ENCODE results near the gene BCL2L1.
"Not testable (repeated sequence)": the region's sequence is repeated elsewhere in the genome, so short reads cannot be mapped to it uniquely, and the experiment has no call there.

BCL2L1 gene

DNA sequence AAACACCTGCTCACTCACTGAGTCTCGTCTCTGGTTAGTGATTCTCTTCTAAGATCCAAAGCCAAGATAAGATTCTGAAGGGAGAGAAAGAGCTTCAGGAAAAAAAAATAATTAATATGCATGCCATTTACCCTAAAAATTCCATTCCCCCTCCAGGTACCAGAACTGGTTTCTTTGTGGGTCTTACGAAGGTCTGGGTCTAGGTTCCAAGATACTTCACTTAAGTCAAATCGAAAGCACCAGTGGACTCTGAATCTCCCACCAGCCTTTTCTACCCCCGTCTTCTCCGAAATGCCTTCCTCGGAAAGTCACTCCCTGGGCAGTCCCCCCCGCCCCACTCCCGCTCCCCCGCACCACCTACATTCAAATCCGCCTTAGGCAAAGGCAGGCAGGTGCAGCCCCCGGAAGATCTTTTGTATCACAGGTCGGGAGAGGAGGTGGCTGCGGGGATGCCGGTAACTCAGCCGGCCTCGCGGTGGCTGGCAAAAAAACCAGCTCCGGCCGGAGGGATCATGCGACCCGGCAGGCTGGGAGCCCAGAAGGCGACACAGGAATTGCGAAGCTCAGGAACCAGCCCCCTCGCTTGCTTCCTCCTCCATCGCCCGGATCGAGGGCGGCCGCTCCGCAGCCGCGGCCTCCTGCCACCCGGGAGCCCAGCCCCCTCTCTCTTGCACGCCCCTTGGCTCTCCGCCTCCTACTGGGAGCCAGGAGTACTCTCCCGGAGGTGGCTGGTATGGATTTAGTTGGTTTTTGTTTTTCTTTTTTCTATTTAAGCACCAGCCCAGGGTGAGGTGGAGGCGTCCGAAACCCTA is at the start of gene BCL2L1:
BCL2L1 (minus strand) TSS at position 612 of the 812 bp plus-strand sequence. CDS start 650 bp downstream, outside the sequence.
- peak; percentile 92 for DNase-seq

DNA sequence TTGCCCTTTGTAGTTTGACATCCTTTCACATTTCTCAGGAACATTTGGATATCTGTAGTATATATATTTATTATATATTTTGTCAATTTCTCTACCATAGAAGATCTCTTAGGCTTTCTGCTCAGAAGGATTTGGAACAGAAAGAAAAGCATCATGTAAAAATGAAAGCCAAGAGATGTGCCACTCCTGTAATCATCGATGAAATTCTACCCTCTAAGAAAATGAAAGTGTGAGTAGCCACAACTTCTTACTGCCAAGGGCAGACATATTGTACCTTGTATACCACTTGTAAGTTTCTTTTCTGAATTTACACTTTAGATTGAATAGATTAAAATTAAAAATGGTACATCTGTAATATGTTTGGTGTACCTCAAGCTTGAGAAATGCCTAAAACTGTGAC is 47.6 kb upstream of the BCL2L1 start:
- no peak for DNase-seq

DNA sequence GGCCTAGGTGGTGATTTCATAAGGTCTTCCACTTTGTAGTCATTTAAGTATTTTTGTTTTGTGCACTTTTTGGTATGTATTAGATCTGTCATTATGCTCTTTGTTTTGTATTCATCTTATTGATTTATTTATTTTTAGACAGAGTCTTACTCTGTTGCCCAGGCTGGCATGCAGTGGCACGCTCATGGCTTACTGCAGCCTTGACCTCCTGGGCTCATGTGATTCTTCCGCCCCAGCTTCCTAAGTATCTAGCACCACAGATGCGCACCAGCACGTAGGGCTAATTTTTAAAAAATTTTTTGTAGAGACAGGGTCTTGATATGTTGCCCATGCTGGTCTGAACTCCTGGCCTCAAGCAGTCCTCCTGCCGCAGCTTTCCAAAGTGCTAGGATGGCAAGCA is 47.0 kb upstream of the BCL2L1 start:
- no peak for DNase-seq

DNA sequence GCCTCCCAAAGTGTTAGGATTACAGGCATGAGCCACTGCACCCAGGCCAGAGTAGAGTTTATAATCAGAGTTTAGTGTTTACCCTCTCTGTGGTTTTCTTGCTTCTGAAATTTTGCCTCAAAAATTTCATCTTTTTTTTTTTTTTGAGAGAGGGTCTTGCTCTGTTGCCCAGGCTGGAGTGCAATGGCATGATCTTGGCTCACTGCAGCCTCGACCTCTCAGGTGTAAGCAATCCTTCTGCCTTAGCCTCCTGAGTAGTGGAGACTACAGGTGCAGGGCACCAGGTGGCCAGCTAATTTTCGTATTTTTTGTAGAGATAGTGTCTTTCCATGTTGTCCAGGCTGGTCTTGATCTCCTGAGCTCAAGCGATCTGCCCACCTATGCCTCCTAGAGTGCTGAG is 45.1 kb upstream of the BCL2L1 start:
- DNase-seq = no peak

DNA sequence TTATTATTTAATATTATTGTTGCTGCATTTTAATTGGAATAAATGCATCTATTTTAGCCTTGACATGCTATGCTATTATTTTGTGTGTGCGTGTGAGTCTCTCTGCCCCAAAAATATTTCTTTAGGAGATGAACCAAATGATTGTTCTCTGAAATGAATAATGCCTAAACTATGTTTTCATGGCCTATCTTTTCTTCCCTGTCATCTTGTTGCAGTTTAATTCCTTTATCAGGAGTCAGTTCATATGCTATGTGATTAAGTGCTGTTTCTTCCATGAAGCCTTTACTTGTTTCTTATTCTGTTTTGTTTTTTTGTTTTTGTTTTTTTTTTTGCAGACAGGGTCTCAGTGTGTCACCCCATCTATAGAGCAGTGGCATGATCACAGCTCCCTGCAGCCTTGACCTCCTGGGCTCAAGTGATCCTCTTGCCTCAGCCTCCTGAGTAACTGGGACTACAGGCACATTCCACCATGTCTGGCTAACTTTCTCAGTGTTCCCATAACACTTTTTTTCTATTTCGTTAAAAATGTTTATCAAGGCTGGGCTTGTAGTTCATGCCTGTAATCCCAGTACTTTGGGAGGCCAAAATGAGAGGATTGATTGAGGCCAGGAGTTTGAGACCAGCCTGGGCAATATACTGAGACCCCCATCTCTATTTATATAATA is 42.1 kb upstream of the BCL2L1 start:
- no peak for DNase-seq

DNA sequence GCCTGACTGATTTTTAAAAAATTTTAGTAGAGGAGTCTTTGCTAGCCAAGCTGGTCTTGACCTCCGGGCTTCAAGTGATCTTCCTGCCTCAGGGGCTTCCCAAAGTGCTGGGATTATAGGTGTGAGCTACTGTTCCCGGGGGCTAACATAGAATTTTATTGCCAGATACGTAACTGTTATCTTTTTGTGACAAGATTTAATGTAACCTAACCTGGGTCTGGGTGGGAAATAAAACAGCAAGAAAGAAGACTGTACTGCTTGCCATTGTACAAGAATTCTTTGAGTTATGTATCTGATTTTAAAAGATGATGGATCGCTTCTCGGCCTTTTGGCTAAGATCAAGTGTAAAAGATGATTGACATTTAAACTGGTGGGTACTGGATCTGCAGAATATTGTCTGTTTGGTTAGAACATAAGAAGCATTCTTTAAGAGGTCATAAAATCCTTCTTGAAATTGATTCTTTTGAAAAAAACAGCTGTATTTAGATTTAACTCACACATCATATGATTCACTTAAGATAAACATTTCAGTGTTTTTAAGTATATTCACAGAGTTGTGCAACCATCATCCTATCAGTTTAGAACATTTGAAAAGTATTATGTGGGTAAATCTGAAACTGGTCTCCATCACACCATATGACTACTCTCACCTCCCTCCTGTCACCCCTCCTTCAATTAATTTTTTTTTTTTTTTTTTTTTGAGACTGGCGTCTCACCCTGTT is 38.0 kb upstream of the BCL2L1 start:
- no peak for DNase-seq

DNA sequence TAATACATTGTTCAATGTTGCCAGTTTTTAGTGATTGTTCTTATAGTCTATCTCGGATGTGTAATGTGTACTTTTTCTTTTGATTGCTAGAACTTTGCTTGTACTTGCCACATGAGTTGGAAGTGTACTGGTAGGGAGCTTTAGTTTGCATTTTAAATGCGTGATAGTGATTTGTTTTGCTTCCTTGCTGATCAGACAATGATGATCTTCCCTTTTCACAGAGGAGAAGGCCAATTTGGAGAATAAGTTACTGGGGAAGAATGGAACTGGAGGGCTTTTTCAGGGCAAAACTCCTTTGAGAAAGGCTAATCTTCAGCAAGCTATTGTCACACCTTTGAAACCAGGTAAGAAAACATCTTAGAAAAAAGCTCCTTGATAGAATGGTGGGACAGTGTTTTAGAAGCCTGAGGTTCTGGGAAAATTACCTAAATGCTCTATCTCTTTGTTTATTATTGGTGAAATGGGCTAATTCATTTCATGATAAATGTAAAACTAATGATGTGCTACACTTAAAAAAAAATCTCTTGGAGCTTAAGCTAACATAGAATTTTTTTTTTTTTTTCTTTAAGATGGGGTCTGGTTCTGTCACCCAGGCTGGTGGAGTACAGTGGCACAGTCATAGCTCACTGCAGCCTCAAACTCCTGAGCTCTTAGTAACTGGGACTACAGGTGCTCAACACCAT is 37.3 kb upstream of the BCL2L1 start:
- no peak for DNase-seq

DNA sequence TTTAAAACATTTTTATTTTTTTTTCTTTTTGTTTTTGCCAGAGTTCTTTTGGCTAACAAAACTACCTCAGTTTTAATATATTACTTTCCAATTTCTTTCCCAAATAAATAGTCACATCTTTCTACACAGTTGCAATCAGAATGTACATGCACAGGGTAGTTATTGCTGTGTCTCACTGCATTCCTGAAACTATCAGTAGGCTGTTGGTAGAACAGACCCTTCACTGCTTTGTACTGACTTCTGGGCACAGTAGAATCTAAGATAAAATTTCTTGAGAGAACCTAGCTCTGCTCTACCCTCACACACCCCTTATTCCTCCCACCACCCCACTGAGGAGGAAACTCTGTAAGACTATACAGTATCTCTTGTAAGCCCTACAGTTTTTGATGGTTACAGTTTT is 36.3 kb upstream of the BCL2L1 start:
- DNase-seq = no peak

DNA sequence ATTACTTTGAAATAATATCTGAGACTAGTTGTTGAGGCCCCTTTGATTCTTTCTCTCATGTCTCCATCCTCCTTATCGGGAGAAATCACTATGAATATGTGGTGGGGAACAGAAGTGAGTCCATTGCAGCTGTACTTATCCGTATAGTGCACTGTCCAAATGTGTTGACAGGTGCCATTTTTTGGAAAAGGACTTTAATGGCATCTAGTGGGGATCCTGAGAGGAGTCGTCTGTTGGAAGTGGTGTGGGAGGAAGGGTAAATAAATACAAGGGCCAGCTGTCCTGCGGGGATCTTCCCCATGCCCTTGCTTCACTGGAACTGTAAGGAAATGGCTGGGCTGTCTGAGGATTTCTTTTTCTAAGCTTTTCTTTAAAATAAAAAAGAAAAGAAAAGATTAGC is 35.9 kb upstream of the BCL2L1 start:
- DNase-seq = peak; percentile 14

DNA sequence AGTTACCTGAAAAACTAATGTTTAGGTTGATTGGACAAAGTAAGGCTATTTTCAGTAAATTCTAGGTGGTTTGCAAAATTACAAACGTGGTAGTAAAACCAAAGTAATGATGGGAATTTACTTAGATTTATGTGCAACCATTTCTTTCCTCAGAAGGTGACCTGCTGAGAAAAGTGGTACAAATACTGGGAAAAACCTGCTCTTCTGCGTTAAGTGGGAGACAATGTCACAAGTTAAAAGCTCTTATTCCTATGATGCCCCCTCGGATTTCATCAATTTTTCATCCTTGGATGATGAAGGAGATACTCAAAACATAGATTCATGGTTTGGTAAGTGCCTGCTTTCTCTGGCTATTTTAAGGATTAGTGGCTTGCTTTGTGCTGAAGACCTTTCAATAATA is 34.6 kb upstream of the BCL2L1 start:
- no peak for DNase-seq

DNA sequence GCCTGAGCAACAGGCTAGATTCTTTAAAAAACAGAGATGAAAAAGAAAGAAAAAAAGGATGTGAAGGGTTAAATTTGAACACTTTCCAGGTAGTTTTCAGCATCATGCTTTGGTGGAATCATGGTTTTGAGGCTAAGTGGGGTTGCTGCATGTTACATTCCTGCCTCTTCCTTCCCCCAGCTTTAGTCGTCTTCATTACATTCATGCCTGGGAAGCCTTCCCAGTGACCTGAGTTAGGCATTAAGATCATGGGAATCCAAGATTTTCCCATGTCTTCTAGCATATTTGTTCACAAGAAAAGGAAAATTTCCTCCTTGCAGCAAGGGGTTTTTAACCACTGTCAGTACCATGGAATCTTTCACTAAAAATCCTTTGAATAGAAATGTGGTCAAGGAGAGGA is 28.5 kb upstream of the BCL2L1 start:
- no peak for DNase-seq

DNA sequence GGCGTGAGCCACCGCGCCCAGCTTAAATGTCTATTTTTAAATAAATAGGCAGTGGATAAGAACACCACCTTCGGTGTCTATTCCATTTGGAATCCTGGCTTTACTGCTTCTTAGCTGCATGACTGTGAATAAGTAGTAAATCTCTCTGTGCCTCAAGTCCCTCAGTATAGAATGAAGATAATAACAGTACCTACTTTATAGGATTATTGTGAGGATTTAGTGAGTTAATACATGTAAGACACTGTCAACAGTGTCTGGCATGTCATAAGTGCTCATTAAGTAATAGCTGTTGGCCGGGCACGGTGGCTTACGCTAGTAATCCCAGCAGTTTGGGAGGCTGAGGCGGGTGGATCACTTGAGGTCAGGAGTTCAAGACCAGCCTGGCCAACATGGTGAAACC is 26.6 kb upstream of the BCL2L1 start:
- DNase-seq = peak; percentile 95

DNA sequence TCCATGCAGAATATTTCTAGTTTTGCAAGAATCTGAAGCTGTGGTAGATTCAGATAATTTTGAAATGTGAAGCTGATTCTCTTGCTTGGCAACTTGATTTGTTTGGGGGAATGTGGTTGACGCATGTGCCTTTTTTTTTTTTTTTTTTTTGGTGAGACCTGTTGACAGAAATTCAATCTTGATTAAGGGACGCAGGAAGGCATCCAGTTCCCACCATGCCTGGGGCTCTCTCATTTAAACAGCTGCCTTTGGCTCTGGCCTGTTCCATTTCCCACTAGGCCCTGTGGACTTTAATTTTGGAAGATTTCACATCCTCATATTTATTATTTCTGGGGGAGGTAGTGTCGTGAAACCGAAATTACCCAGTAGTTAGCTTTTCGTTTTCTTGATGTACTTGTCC is 25.0 kb upstream of the BCL2L1 start:
- no peak for DNase-seq

DNA sequence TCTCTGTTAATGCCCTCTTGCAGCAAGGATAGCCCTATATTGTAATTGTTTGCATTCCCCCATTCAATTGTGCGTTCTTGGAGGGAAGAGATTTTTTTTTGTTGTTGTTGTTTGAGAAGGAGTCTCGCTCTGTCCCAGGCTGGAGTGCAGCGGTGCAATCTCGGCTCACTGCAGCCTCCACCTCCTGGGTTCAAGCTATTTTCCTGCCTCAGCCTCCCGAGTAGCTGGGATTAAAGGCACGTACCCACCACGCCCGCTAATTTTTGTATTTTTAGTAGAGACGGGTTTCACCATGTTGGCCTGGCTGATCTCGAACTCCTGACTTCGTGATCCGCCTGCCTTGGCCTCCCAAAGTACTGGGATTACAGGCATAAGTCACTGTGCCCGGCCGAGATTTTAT is 24.4 kb upstream of the BCL2L1 start:
- not testable (repeated sequence) for DNase-seq

DNA sequence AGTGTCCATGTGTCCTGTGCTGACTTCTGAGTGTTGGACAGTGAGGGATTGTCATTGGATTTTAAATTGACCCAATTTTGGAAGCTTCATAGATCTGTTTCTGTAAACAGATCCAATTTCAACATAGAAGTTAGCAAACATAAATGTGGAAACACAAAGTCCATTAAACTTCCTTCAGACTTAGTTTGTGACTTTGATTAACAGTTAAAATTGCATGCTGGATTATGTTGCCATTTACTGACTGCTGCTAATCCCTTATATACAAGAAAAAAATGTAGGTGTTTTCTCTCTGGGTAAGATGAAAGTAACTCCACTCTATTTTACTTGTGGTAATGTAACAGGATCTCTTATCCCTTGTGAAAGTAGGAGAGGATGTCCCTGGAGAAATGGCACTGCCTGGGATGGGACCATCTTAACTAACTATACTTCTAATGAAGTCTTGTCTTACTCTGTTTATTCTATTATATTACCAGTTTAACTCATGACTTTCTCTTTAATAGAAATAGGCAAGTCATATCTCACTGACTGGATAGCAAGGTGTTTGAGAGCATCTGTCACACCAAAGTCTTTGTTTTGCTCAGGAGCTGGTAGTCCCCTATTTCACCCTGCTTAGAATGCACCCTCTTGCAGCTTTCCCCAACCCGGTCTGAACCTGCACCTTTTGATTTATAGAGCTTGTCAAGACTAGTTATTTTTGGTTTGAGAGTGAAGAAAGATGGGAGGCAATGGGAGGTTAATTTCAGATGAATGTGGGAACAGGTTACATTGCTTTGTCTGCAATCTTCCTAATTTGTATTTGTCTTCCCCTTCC is 23.6 kb upstream of the BCL2L1 start:
- no peak for DNase-seq

DNA sequence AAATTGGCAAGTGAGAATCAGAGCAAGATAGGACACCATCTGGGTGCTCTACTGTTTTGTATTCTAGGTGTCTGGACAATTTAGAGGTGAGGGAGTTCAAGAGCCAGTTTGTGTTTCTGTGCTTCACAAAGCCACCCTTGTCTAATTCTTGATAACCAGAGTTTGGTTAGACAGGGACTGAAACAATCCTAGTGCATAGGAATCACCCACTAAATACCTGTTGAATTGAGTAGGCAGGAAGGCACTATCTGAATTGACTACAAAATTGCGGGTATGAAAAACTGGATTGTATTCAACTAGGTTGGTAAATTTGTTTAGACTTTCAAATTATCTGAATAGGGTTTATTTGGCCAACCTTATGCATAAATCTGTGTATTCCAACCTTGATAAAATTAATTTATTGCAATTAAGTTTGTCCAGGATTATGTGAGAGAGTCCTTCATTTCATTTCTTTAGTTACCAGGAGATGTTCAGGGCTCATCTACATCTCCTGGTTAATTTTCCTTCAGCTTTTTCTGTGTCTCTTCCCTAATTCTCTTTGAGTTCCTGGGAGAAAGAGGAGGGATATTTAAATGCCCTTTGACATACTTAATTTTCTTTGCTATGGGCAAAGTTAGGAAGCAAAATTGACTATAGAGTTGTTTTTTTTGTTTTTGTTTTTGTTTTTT is 18.1 kb upstream of the BCL2L1 start:
- no peak for DNase-seq

DNA sequence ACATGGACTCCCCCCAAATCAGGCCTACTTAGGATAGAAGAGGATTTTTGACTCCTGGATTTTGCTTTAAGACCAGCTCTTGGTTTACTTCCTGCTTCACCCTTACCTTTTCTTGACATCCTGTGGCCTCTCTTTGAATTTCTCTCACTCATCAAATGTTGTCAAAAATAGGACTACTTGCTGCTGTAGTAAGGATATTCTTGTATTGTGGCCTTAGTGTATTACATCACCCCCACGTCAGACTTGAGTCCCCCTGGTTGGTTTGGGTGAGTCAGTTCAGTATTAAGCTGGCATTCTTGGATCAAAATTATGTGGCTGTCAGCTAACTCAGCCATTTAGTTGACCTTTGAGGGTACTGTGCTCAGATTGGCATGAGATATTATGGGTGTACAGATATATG is 17.5 kb upstream of the BCL2L1 start:
- DNase-seq = peak; percentile 39

DNA sequence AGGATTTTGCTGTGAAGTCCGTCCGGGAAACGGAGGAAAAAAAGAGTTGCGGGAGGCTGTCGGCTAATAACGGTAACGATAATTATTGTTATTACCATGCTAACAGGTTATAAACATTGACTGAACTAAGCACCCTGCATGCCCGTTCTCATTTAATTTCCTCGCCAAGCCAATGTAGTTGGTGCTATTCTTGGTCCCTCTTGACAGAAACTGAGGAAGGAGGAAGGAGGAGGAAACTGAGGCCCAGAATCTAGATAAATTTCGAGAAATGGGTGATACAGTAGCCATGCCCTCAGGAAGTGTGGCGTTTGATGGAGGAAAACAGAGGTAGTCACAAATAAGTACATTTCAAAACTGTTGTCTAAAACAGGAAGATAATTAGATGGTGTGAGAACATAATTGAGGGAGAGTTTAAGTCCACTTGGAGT is 16.9 kb upstream of the BCL2L1 start:
- no peak for DNase-seq

DNA sequence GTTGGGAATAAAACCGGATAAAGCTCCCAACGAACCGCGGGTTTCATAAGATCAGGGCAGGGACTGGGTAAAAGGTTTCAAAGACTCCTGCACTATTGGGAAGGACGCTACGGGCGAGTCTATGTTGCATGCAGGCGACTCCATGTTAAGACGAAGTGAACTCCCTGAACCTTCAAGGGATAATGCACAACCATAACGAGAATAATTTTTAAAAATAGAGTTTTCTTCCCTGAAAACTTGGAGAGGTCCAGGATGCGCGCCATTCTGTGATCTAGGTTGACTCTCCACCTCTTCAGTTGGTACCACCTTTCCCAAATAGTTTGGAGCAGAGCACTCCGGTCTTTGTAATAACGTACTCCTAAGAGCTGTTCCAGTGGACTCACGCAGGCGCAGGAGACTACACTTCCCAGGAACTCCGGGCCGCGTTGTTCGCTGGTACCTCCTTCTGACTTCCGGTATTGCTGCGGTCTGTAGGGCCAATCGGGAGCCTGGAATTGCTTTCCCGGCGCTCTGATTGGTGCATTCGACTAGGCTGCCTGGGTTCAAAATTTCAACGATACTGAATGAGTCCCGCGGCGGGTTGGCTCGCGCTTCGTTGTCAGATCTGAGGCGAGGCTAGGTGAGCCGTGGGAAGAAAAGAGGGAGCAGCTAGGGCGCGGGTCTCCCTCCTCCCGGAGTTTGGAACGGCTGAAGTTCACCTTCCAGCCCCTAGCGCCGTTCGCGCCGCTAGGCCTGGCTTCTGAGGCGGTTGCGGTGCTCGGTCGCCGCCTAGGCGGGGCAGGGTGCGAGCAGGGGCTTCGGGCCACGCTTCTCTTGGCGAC is 16.3 kb upstream of the BCL2L1 start, which contains the start of gene TPX2:
TPX2 (plus strand) TSS at position 562 of the 821 bp plus-strand sequence. CDS start 18,187 bp downstream, outside the sequence.
- DNase-seq = peak; percentile 100

DNA sequence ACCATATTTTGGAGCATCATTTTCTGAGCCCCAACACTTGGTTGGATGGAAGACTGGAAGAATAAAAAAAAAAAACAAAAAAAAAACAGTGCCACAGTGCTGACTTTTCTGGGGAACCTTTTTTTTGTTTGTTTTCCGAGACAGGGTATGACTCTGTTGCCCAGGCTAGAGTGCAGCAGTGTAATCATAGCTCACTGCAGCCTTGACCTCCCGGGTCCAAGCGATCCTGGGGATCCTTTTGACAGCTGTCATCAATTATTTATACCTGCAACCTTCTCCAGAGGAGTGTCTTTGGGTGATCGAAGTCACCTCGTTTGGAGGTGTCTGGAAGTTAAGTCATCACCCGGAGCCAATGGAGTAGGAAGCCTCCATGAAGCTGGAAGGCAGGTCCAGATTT is 8.7 kb upstream of the BCL2L1 start:
- DNase-seq = no peak

Data from NCI-H82 (cell line).